ENCODE measurements around the gene GNAZ. TPM values are rescaled to one million over a fixed set of nuclear protein-coding genes. Genes with fewer than 3 reads are reported as not detected.

GNAZ gene
- total and polyA plus RNA-seq, 11 donors, result 1.1 to 13.9 (median 2.5) TPM

DNA sequence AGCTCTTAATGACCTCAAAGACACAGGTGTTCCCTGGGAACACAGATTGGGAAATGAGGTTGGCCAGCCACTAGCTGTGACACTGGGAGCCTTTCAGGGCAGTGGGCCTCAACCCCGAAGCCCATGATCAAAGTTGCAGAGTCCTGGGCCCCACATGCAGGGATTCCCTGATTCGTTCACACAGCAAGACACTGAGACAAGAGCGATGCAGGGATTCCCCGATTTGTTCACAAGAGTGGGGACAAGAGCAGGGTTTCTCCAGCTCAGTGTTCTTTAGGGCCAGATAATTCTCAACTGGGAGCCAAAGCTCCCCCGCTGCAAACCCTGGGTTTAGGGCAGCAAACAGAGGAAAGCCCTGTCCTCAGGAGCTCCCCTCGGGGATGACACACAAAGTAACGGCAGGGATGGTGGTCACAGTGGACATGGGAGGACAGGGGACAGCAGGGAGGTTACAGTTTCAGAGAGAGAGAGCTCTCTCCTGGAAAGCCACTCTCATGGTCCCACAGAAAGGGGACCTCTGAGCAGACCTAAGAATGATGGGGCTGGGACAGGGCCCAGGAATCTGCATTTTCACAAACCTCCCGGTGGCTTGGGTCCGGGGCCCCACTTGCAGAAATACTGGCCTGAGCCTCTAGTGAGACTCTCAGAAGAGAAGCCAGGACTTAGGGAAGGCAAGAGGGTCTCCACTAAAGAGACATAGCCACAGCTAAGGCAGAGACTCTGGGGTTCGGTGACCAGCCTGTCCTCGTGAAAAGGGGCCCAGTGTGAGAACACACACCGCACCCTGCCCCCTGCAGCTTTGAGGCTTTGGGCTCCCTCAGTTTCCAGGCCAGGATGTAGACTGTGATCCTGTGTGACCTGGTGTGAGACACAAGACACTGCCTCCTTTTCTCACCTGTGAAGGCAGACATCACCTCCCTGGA lies 7.4 kb upstream of the GNAZ start:
- no peak for ATAC-seq
- 86 to 95% (median 92%) methylated on average over 11 to 12 of the region's 12 CpGs for WGBS, 4 donors
- no peak for DNase-seq
- H3K4me3 ChIP-seq, result no peak overlapping the region
- no peak overlapping the region for H3K27ac ChIP-seq
- H3K36me3 ChIP-seq, result no peaks in the 10 kb centered on the region
- no peaks in the 10 kb centered on the region for H3K27me3 ChIP-seq
- H3K9me3 ChIP-seq, result no peaks in the 10 kb centered on the region
- intact Hi-C loops (cut with DNase I), result loop anchor here in 1 of 10 donors (10.0 kb wide), 1 partner anchor 52 kb away; no protein-coding TSS in a partner anchor
- H3K4me1 ChIP-seq, result peaks cover 0 to 9% (median 0%) of the 10 kb centered on the region in 12 donors
- TF ChIP-seq POLR2A (IDR thresholded peaks at IDR 0.05), result no peak
- TF ChIP-seq, protein P1, sequence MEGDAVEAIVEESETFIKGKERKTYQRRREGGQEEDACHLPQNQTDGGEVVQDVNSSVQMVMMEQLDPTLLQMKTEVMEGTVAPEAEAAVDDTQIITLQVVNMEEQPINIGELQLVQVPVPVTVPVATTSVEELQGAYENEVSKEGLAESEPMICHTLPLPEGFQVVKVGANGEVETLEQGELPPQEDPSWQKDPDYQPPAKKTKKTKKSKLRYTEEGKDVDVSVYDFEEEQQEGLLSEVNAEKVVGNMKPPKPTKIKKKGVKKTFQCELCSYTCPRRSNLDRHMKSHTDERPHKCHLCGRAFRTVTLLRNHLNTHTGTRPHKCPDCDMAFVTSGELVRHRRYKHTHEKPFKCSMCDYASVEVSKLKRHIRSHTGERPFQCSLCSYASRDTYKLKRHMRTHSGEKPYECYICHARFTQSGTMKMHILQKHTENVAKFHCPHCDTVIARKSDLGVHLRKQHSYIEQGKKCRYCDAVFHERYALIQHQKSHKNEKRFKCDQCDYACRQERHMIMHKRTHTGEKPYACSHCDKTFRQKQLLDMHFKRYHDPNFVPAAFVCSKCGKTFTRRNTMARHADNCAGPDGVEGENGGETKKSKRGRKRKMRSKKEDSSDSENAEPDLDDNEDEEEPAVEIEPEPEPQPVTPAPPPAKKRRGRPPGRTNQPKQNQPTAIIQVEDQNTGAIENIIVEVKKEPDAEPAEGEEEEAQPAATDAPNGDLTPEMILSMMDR (IDR thresholded peaks at IDR 0.05), result no peak

DNA sequence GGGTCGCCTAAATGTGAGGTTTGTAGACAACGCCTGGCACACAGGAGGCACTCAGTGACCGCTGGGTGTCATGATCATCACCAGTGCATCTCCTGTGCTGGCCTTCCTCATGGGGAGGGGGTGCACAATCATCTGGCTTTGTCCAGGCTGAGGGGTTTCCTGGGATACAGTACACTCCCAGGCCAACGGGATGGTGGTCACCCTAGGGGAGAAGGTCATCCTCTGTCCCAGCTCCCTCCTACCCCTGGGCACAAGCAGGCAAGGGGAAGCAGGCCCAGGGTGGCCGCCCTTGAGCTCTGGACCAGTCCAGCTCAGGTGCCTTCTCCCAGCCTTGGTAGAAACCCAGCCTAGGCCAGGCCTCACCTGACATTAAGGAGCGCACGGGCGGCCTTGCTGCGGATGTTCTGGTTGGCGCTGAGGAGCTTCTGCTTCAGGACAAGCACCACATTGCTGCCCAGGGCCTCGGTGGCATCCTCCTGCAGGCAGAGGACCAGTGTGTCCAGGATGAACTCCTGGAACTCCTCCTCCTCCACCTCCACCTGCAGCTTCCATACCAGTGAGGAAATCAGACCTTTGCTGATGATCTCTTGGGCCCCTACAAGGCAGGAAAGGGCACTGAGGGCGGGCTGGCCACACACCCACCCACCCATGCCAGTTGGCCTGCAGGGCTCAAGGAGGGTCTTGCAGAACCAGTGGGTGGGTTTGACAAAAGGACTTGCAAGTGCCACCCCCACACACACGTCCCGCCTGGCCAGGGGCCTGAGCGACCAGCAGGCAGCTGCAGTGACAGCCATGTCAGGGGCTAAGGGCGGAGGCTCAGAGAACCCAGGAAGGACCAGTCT lies 6.6 kb upstream of the GNAZ start:
- 94 to 96% (median 95%) methylated on average over 8 to 16 of the region's 16 CpGs for WGBS, 4 donors
- H3K36me3 ChIP-seq, result no peaks in the 10 kb centered on the region
- no peak overlapping the region for H3K4me3 ChIP-seq
- H3K9me3 ChIP-seq, result no peaks in the 10 kb centered on the region
- H3K27ac ChIP-seq, result no peak overlapping the region
- H3K27me3 ChIP-seq, result no peaks in the 10 kb centered on the region
- peaks cover 0 to 16% (median 0%) of the 10 kb centered on the region in 12 donors for H3K4me1 ChIP-seq
- intact Hi-C loops (cut with DNase I), result loop anchor here in 1 of 10 donors (10.0 kb wide), 1 partner anchor 51 kb away; no protein-coding TSS in a partner anchor
- no peak for TF ChIP-seq POLR2A (IDR thresholded peaks at IDR 0.05)
- TF ChIP-seq, protein P1 (IDR thresholded peaks at IDR 0.05), result no peak
- ATAC-seq (no peak), DNase-seq (peak in 1 of 5 donors; percentile 56)

DNA sequence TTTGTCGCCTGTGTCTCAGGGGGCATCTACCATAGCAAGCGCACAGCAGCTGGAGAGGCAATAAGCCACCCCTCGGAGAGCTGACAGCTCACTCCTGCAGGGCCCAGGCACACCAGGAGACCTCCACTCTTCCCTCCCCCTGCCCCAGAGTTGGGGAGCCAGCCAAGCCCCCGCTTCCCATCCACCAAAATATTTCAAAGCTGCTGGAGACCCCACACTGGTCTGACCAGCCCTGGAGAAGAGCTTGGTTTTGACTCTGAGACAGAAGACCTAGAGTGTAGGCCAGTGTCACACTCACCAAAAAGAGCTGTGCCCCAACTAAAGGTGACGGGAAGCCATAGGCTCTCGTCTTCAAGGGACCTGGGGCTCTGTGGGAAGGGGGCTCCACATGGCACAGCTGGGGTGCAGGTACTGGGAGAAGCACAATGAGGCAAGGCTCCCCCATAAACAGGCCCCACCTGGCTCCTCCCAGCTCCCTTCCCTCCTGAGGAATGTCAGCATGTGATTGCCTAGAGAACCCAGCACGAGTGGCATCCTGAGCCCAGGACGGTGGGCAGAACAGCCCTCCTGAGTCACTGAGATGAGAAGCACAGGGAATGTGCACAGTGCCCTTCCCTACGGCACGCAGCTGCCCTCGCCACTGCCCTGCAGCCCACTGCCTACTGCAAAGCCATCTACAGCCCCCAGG lies 5.8 kb upstream of the GNAZ start:
- ATAC-seq (no peak), DNase-seq (peak in 2 of 5 donors; percentile 11 to 35)
- Histone ChIP-seq H3K27ac (no peak overlapping the region), H3K27me3 (no peaks in the 10 kb centered on the region), H3K4me3 (no peak overlapping the region), H3K4me1 (peaks cover 0 to 21% (median 5%) of the 10 kb centered on the region in 12 donors), H3K36me3 (no peaks in the 10 kb centered on the region), H3K9me3 (no peaks in the 10 kb centered on the region)
- 78 to 93% (median 86%) methylated on average over 11 of the region's 11 CpGs for WGBS, 4 donors
- intact Hi-C loops (cut with DNase I), result loop anchor here in 1 of 10 donors (10.0 kb wide), 1 partner anchor 50 kb away; no protein-coding TSS in a partner anchor
- TF ChIP-seq, protein P1 (IDR thresholded peaks at IDR 0.05), result no peak
- no peak for TF ChIP-seq POLR2A (IDR thresholded peaks at IDR 0.05)
